Uterus (tissue), 4 donors: ENCODE results near the gene RIBC2. TPM values are rescaled to one million over a fixed set of nuclear protein-coding genes. Genes with fewer than 3 reads are reported as not detected.

Experiments
- DNase-seq, 2 donors: peaks; one replicate each; pipeline ENCODE4 v3.0.0-alpha.2; 2019 to 2020
- H3K27ac ChIP-seq, 2 donors: fragments of 200-600 bp; sonication (generic); 1 replicate in 1 of 2; 2 replicates in 1 of 2; pipeline ENCODE4 v1.5.1; 2016 to 2018
- H3K27me3 ChIP-seq, 2 donors: fragments of 200-600 bp; sonication (generic); one replicate each; pipeline ENCODE4 v1.5.1; 2018 to 2019; ENCODE audit warnings: control low read depth in 1 of 2
- H3K36me3 ChIP-seq, 2 donors: fragments of 200-600 bp; sonication (generic); one replicate each; pipeline ENCODE4 v1.5.1; 2019; ENCODE audit warnings: control low read depth in 1 of 2
- H3K4me1 ChIP-seq, 2 donors: fragments of 200-600 bp; sonication (generic); one replicate each; pipeline ENCODE4 v1.5.1; 2018 to 2019; ENCODE audit warnings: control low read depth in 1 of 2
- H3K4me3 ChIP-seq, 2 donors: fragments of 200-600 bp; sonication (generic); 1 replicate in 1 of 2; 2 replicates in 1 of 2; pipeline ENCODE4 v1.5.1; 2018 to 2019; ENCODE audit warnings: mild to moderate bottlenecking in 1 of 2
- H3K9me3 ChIP-seq, 2 donors: fragments of 200-600 bp; sonication (generic); one replicate each; pipeline ENCODE4 v1.5.1; 2019; ENCODE audit warnings: control low read depth in 1 of 2
- CTCF ChIP-seq, 4 experiments: fragments of 200-600 bp in 2 of 4; fragments of 450-650 bp in 2 of 4; sonication (generic) in 2 of 4; IDR thresholded peaks; one replicate each; pipeline ENCODE4 v1.5.1; 2016 to 2019; ENCODE audit warnings: antibody characterized with exemption in 4 of 4, mild to moderate bottlenecking in 2 of 4, moderate library complexity in 1 of 4
- POLR2A ChIP-seq, 2 donors: fragments of 450-650 bp; IDR thresholded peaks; one replicate each; pipeline ENCODE4 v1.6.1; 2016; ENCODE audit warnings: antibody characterized with exemption in 2 of 2, mild to moderate bottlenecking in 1 of 2, moderate library complexity in 1 of 2
- intact Hi-C: fragments of 100-400 bp; cut with DNase I; formaldehyde crosslinking; loops from one replicate; pipeline ENCODE4 v1.15.1; 2023; ENCODE audit warnings: low total_unique reads
- total RNA-seq, 4 donors: library from RNA; depleted of rRNA in 3 of 4; stranded (reverse); fragments of >200 nt in 3 of 4; gene quantifications; one replicate each; pipeline versions ENCODE4 v1.1.0 to v1.2.4, GENCODE V29; 2014 to 2023
- donor health status: DM: yes; HTN: yes; CAD: no.

RIBC2 gene
- total RNA-seq, 4 donors from 2014 or later: 2.4 to 3.9 TPM; not detected in 2

GRCh38 chr22:45420011-45420410 is 6.5 kb downstream of the RIBC2 start:
- Histone ChIP-seq H3K9me3 (no peaks in the 10 kb centered on the region), H3K36me3 (no peaks in the 10 kb centered on the region), H3K4me3 (no peak overlapping the region), H3K27me3 (no peaks in the 10 kb centered on the region), H3K27ac (no peak overlapping the region), H3K4me1 (no peaks in the 10 kb centered on the region)
- no peak for DNase-seq
- intact Hi-C loops: no loop called here
- TF ChIP-seq CTCF (IDR thresholded peaks at IDR 0.05): no peak
- TF ChIP-seq POLR2A (IDR thresholded peaks at IDR 0.05): no peak

- Histone ChIP-seq H3K36me3 (no peaks in the 10 kb centered on the region), H3K4me1 (no peaks in the 10 kb centered on the region), H3K4me3 (no peak overlapping the region), H3K27ac (no peak overlapping the region), H3K27me3 (no peaks in the 10 kb centered on the region), H3K9me3 (no peaks in the 10 kb centered on the region)
- DNase-seq: no peak
- TF ChIP-seq POLR2A (IDR thresholded peaks at IDR 0.05) (no peak), CTCF (IDR thresholded peaks at IDR 0.05) (no peak)
- intact Hi-C loops: no loop called here
Observed at GRCh38 chr22:45420539-45420938, 7.0 kb downstream of the RIBC2 start.

GRCh38 chr22:45421349-45422055 is 8.0 kb downstream of the RIBC2 start:
- TF ChIP-seq POLR2A (IDR thresholded peaks at IDR 0.05) (no peak), CTCF (IDR thresholded peaks at IDR 0.05) (no peak)
- Histone ChIP-seq H3K4me1 (no peaks in the 10 kb centered on the region), H3K9me3 (no peaks in the 10 kb centered on the region), H3K27me3 (no peaks in the 10 kb centered on the region), H3K4me3 (no peak overlapping the region), H3K27ac (no peak overlapping the region), H3K36me3 (no peaks in the 10 kb centered on the region)
- DNase-seq: no peak
- intact Hi-C loops: no loop called here

GRCh38 chr22:45422237-45422983 is 8.9 kb downstream of the RIBC2 start:
- Histone ChIP-seq H3K27ac (no peak overlapping the region), H3K36me3 (no peaks in the 10 kb centered on the region), H3K4me3 (no peak overlapping the region), H3K4me1 (no peaks in the 10 kb centered on the region), H3K27me3 (no peaks in the 10 kb centered on the region), H3K9me3 (no peaks in the 10 kb centered on the region)
- TF ChIP-seq CTCF (IDR thresholded peaks at IDR 0.05) (no peak), POLR2A (IDR thresholded peaks at IDR 0.05) (no peak)
- DNase-seq: no peak
- intact Hi-C loops: no loop called here

- Histone ChIP-seq H3K36me3 (no peaks in the 10 kb centered on the region), H3K9me3 (no peaks in the 10 kb centered on the region), H3K27me3 (no peaks in the 10 kb centered on the region), H3K27ac (no peak overlapping the region), H3K4me3 (no peak overlapping the region), H3K4me1 (no peaks in the 10 kb centered on the region)
- DNase-seq: no peak
- intact Hi-C loops: no loop called here
- TF ChIP-seq POLR2A (IDR thresholded peaks at IDR 0.05) (no peak), CTCF (IDR thresholded peaks at IDR 0.05) (no peak)
Observed at GRCh38 chr22:45423524-45423923, 10.0 kb downstream of the RIBC2 start.
